ENCODE data around the gene PNMA8C.
"Not testable (repeated sequence)": the region's sequence is repeated elsewhere in the genome, so short reads cannot be mapped to it uniquely, and the experiment has no call there.

PNMA8C gene

DNA sequence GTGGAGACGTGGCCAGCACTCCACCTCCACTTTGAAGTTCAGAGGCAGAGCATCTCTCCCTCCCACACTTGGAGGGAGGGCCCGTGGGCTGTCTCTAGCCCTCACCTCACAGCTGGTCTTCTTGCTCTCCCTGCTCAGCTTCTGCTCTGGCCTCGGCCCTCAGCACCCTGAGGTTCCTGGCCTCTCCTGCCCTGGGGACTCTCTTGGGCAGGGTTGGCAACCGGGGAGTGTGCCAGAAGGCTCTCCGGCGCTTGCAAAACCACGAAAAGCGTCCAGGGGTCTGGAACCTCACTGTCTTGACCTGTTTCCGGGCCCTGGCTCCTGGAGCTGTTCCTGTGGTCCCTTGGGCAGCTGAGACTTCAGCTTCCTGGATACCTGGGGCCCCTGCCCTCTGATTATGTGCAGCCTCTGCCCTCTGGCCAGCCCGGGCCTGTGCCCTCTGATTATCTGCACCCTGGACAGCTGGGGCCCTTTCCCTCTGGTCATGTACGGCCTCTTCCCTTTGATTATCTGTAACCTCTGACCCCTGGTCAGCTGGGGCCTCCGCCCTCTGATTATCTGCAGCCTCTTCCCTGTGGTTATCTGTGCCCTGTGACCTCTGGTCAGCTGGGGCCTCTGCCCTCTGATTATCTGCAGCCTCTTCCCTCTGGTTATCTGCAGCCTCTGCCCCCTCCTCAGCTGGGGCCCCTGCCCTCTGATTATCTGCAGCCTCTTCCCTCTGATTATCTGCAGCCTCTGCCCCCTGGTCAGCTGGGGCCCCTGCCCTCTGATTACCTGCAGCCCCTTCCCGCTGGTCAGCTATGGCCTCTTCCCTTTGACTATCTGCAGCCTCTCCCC lies 17.4 kb downstream of the PNMA8C start:
- DNase-seq = no peak

DNA sequence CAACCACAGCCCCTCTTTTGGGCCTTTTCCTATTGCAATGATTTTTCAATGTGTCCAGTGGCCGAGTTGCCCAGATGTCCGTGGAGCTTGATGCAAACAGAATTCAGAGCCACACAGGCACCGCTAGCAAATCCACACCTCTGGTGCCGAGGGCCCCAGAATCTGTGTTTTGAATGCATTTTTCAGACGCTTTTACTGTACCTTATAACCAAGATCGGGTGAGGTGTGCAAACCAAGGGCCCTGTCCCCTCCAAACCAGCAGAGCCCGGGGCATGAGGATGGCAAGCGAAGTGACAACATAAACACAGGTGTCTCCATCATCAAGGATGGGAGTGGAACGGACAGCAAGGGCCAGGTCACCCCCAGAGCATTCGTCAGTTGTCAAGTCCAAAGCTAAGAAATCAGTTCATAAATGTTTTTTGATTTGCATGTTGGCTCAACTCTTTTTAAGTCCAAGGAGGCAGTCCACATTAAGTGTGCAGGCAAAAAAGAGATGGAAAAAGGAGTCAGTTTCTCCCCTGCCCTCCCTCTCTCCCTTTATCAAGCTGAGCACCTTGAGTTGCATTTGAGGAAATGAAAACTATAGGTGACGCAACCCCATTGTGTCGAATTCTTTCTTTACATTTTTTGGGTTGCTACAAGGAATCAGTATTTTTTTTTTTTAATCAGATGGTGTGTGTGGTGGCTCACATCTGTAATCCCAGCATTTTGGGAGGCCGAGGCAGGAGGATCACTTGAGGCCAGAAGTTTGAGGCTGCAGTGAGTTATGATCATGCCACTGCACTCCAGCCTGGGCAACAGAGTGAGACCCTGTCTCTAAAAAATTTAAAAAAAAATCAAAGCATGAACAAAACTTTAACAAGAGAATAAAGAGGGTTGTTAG lies 18.3 kb downstream of the PNMA8C start:
- no peak for DNase-seq

DNA sequence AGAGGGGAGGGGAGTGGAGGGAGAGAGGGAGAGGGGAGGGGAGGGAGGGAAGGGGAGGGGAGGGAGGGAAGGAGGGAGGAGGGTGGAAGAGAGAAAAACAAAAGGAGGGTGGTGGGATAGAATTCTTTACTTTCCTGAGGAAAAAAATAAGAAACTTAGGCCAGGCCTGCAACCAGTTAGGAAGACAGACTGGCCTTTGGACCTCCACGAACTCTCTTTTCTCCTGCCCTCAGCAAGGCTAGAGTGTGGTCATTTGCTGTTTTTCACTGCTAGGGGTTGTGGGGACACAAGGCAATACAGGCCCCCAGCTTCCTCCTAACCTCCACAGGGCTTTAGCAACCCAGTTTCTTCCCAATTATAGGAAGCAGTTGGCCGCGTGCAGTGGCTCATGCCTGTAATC lies 19.5 kb downstream of the PNMA8C start:
- no peak for DNase-seq

DNA sequence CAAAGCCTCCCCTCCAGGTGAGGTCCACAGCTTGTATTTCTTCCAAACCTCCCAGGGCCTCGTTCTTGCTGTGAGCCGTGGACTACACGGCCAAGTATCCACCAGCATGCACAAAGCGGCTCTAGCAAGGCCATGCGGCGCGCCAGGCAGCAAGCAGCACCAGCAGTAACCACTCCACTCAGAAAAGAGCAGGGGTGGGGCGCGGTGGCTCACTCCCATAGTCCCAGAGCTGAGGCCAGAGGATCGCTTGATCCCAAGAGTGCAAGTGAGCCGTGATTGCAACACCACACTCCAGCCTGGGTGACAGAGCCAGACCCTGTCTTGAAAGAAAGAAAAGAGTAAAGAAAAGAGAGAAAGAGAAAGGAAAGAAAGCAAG lies 20.1 kb downstream of the PNMA8C start:
- no peak for DNase-seq

DNA sequence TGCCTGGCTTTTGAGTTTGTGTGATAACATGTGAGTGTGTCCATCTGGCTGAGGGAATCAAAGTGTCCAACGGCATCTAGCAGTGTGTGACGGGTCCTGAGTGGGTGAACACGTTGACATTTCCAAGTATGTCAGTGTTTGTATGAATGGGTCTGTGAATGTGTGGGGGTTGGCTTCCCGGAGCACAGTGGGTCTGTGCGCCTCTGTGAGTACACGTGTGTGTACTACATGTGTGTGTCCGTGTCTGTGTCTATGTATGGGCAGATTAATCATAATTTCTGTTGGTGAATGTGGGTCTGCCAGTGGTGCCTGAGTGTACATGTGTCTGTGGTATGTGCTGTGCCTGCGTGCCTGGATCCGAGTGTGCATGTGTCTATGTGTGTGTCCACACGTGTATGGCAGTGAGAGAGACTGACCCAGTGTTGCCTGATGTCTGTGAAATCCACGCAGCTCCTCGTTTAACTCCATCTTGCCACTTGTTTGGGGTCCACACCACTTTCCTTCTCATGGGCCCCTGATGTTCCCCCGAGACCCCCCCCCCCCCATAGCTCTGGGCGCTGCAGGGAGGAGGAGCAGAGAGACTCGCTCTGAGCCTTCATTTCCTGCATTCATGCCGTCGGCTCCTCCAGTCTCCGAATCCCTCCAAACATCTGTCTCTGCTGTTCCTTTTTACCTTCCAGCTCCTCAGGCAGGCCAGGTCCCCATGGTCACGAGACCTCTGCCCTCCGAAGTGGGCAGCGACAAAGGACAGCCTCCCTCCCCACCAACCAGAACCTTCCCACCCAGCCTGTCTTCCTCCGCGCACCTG lies 20.7 kb downstream of the PNMA8C start:
- no peak for DNase-seq

DNA sequence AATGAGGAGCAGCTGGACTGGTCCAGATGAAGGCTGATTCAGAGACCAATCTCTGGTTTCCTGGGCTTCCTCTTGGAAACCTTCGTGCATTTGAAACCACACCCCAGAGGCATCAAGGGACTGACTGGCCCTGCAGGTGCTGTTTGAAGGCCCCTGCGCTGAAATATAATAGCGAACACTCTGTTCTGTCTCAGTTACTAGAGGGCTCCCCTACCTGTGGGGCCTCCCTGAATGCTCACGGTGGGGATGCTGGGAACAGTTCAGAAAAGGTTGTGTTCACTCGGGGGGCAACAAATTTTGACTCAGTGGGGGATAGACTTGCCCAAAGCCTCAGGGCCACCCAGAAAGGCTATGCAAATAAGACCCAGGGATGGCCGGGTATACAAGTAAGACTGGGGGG lies 21.8 kb downstream of the PNMA8C start:
- DNase-seq = no peak

DNA sequence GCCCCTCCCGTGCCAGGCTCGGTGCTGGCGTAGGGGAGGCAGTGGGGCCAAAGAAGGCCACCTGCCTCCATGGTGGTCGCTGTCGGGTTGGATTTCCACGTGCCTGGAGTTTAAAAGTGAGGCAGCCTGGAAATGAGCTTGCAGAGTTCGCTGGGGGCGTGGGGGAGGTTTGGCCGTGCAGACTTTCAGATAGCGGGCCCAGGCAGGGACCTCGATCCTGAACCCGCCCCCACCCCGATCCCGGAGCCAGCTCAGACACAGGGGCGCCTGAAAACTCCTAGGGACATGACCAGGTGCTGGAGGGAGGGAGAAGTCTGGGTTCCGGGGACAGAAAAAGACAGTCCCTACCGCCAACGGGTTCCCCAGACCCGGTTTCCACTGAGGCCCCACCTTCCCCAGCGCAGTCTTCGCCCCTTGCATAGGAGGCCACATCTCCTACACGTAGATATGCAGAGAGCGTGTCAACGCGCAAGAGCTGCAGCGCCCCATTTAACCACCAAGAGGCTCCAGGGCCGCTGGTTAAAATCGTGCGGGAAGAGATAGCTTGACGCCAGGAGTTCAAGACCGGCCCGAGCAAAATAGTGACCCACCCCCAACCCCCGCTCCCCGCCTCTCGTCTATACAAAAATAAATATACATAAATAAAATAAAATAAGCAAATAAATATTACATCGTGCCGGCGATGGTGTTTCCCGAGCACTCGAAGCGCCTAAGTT lies 23.8 kb downstream of the PNMA8C start:
- no peak for DNase-seq

DNA sequence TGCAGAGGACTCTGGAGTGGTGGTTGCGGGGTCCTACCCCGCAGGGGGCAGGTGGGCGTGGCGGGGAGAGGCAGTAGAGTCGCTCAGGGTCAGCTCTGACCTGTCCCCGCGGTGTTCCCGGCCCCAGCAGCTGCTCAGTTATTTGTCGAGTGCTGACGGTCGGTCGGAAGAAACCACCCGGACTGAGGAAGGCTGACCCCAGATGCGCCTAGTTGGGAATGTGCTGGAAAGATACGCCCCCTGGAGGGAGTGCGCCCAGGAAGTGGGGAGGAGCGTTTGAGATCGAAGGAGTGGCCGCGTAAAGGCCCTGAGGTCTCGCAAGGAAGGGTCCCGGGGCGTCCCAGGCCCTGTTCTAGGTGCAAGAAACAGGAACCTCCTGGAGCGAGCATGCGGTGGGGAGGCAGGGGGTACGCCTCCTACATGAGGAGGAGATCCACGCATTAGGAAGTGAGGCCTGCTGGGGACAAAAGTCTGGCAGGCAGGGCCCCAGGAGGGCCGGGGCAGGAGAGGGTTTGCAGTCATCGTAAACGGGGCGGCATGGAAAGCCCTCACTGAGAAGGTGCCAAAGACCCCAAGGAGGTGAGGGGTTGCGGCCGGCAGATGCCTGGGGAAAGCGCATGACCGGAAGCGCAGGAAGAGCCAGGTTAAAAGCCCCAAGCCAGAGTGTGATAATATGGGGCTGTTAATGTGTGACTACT lies 24.5 kb downstream of the PNMA8C start:
- no peak for DNase-seq

DNA sequence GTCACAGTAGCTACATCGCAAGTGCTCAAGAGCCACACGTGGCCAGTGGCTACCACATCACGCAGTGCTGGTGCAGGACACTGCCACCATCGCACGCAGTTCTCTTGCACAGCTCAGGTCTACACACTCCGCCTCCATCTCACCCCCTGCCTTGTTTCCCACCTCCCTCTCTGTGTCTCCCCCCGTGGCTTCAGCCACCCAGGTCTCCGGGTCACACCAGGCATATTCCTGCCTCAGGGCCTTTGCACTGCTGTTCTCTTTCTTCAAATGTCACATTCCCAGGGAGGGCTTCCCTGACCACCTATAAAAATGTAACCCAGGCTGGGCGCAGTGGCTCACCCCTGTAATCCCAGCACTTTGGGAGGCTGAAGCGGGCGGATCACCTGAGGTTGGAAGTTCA lies 26.0 kb downstream of the PNMA8C start:
- DNase-seq = no peak

DNA sequence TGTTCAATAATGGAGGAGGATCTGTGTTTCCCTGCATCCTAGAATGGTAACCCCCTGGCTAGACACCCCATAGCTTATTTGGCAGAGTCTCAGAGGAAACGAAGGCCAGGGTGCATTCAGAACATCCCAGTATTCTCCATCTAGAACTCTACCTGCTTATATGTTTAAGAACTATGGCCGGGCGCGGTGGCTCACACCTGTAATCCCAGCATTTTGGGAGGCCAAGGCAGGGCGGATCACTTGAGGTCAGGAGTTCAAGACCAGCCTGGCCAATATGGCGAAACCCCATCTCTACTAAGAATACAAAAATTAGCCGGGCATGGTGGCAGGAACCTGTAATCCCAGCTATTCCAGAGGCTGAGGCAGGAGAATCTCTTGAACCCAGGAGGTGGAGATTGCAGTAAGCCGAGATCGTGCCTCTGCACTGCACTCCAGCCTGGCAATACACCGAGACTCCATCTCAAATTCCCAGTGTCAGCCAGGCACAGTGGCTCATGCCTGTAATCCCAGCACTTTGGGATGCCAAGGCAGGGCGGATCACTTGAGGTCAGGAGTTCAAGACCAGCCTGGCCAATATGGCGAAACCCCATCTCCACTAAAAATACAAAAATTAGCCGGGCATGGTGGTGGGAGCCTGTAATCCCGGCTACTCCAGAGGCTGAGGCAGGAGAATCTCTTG lies 30.8 kb downstream of the PNMA8C start:
- not testable (repeated sequence) for DNase-seq

DNA sequence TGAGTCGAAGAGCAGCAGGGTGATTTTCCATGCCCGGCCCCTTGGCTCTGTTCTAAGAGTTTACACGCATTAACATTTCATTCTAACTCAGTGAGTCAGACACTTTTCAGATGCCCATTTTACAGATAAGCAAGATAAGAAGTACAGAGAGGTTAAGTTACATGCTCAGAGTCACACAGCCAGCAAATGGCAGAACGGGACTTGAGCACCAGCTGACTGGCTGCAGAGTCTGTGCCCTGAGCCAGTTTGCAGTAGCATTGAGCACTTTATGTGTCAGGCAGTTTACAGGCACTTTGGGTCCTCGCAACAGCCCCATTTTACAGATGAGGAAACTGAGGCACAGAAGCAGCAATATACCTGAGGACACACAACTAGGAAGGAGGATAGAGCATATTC lies 34.3 kb downstream of the PNMA8C start:
- DNase-seq = no peak

DNA sequence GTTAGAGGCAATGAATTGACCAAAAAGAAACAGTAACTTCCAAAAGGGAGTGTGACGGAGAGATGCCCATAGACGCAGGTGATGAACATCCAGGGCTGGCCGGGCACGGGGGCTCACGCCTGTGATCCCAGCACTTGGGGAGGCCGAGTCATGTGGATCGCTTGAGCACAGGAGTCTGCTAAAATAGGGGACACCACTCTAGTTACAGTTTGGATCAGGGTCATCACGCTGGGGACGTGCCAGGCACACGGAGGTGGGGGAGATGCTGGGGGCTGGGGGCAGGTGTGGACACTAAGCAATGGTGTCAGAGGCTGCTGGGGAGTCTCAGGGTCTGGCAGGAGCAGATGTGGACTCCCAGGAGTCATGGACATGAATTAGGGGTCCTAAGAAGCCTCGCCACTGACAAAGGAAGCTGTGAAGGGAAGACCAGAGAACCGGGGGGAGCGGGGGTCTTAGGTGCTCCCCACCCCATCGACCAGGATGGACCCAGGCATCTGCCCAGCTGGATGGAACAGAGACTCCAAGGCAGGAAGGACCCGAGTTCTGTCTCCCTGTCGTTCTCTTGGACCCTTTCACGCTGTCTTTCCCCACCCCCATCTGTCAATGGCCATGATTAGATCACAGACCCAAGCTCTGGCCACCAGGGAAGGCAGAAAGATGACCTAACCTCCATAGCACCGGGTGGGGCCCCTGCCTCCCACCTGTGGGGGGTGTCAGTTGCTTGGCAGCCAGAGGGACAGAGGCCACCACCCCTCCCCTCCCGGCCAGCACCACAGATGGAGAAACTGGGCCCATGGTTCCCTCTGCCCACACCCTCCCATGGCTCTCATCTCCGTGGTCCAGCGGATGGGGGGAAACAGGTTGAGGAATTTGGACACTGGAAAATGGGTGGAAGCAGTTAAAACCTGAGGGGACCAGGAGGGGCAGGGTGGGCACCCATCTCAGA lies 35.0 kb downstream of the PNMA8C start:
- DNase-seq = no peak

DNA sequence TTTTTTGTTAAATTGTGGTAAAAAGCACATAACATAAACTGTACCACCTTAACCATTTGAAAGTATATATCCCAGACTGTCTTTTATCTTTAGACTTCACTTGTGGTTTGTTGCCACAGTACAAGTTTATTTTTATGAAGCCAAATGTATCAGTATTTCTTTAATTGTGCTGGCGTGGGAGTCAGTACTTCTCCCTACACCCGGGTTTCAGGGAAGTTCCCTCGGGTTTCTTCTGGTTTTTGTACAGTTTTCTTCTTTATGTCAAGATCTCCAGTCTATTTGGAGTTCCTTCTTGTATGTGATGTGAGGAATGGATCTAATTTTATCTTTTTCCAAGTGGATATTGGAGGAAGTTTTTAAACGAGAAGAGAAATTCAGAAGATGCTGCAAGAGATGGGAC lies 35.9 kb downstream of the PNMA8C start:
- no peak for DNase-seq

DNA sequence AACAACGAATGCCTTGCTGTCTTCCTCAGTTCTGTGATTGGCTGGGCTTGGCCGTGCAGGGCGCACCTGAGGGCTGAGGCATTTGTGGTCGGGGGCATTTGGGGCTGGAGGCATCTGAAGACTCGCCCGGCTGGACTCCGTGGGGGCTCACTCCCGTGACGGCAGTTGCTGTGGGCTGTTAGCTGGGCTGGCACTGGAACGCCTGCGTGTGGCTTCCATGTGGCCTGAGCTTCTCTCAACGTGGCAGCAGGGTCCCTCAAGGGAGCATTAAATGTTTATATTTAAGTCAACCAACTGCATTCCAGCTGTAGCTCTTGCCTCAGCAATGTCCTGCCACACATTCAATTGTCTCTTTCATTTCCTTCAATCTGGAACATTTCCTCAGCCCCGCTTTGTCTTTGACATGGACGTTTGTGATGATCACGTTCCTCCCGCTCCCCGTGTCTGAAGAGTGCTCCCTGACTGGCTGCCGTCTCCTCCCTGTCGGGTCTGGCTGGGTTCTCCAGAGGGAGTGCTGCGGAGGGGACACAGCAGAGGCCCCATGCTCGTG lies 36.4 kb downstream of the PNMA8C start:
- no peak for DNase-seq

DNA sequence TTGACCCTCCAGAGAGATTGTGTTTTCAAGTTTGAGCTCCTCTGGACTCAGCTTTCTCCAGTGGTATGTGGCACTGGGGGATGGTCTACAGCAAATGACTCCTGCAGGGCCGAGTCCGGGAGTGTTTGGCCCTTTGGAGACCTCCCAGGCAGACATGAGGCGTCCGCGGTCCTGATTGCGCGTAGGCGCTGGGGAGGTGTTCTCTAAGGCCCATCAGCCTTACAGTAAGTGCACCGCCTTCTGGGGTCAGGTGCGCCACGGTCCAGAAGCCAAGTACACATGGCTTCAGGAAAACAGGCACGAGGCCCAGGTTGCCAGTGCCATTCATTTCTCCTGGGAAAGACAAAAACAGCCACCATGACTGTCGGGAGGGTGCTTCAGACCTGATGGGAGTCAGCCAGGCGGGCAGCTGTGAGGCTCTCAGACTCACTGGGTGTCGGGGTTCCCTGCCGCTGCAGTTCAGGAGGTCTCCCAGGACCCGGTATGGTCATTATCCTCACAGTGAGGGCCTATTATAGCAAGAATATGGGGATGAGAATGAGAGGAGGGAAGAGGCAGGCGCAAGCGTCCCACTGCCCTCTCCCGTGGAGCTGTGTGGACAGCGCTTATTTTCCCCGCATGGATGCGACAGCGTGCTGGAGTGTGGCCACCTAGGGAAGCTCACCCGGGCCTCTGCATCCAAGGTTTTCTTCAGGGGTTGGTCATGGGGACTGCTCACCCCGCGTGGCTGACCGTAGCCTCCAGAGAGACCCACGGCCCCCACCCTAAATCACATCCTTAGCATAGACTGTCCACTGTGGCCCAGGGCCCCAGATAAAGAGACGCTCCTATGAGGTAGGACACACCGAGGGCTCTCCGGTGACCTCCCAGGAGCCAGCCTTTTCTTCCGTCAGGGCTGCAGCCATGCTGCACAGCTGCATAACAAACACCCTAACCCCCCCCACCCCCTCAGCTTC lies 37.2 kb downstream of the PNMA8C start:
- DNase-seq = no peak

DNA sequence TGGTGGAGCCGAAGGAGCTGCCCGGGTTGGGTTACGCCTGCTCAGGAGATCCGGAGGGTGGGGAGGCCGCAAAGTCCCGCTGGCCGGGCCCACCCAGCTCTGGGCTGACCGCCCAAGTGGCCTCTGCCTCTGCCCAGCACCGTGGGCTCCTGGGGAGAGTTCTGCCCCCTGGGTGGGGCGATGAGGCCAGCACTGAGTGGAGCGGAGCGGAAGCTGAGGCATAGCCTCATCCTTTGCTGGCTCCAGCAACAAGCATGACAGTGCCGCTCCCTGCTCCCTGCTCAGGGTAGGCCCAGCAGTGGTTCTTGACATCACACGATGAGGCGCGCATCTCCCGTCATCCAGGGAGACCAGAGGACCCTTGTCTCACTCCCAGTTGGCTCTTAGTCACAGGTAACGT lies 37.9 kb downstream of the PNMA8C start:
- DNase-seq = no peak

DNA sequence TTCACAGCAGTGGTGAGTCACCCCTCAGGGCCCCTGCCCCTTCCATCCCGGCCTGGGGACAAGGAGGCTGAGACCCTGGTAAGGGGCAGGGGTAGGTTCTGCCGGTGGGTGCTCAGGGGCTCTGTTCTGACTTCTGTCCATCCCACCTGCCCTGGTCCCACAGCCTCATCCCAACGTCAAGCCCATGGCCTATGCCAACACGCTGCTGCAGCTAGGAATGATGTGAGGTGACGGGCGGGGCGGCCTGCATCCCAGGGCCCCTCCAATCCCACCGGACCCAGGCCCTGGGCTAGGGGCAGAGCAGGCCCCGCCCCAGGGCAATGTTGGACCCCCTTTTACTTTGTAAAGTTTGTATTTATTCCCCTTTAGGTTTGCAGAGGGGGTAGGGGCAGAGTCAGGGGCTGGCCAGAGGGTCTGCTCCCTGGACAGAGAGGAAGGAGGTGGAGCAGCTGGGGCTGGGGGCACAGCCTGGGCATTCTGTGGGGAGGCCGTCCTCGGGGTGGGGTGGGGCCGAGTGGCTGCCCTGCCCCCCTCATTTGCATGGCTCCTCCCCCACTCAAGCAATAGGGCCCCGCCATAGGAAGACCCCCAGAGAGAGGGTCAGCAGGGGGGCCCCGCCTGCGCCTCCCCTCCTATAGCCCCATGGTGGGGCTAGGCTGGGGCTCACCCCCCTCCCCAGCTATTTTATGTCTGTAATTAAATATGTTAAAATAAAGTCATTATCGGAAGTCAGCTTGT lies 38.4 kb downstream of the PNMA8C start:
- DNase-seq = no peak

Data from activated CD8-positive, alpha-beta memory T cell treated with anti-CD3 and anti-CD28 coated beads, Interleukin-2, amount 50 U/mL, for 4 hours (primary cell).